RWPE1 (cell line): ENCODE data around the gene FGF4.

Source experiments
- CTCF ChIA-PET: fragments of 350-600 bp; sonication (Branson Sonifier 250); formaldehyde crosslinking; extraction: SDS; loops from one replicate; lab custom pipeline; 2021; lab: Yijun Ruan, JAX
- POLR2A ChIA-PET: fragments of 400-600 bp; formaldehyde crosslinking; extraction: SDS; loops from one replicate; lab custom pipeline; 2020; ENCODE audit warnings: antibody characterized with exemption; ENCODE audit not compliant: low non-redundant PET; lab: Yijun Ruan, JAX
- DNase-seq: peaks from one replicate; pipeline ENCODE4 v3.0.0; 2012; ENCODE audit warnings: low spot score
- H3K27ac ChIP-seq: fragments of 450-650 bp; 2 replicates; pipeline ENCODE4 v1.5.1; 2017
- TF ChIP-seq, protein P1 (sequence below): fragments of 450-650 bp; conservative IDR thresholded peaks from 2 replicates; pipeline ENCODE4 v1.5.1; 2017; ENCODE audit warnings: low read depth, mild to moderate bottlenecking

Gene FGF4

DNA sequence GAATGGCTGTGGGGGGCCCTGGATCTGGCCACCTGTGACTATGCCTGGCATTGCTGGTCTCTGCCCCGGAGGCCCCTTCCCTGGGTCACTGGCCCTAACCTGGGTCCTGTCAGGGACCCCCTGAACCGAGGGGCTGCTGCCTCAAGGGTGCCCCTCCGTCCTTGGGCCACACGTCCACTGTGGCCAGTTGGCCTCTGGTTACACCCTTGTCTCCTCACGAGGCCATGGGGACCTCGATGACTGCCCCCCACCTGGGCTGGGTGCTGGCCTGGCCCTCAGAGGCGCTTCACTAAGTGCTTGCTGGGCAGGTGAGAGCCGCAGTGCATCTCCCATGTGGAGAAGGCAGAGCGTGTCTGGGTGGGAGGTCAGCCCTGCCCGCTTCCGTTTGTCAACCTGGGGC is 44.0 kb downstream of the FGF4 start:
- TF ChIP-seq, protein P1, sequence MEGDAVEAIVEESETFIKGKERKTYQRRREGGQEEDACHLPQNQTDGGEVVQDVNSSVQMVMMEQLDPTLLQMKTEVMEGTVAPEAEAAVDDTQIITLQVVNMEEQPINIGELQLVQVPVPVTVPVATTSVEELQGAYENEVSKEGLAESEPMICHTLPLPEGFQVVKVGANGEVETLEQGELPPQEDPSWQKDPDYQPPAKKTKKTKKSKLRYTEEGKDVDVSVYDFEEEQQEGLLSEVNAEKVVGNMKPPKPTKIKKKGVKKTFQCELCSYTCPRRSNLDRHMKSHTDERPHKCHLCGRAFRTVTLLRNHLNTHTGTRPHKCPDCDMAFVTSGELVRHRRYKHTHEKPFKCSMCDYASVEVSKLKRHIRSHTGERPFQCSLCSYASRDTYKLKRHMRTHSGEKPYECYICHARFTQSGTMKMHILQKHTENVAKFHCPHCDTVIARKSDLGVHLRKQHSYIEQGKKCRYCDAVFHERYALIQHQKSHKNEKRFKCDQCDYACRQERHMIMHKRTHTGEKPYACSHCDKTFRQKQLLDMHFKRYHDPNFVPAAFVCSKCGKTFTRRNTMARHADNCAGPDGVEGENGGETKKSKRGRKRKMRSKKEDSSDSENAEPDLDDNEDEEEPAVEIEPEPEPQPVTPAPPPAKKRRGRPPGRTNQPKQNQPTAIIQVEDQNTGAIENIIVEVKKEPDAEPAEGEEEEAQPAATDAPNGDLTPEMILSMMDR: no peak
- no peak for DNase-seq
- POLR2A ChIA-PET: no interaction called here
- CTCF ChIA-PET: interaction anchor here (0.5 to 0.6 kb wide), 2 partner anchors 35 to 461 kb away, joined by 3 to 4 read pairs; no protein-coding TSS in a partner anchor
- no peak overlapping the region for H3K27ac ChIP-seq

DNA sequence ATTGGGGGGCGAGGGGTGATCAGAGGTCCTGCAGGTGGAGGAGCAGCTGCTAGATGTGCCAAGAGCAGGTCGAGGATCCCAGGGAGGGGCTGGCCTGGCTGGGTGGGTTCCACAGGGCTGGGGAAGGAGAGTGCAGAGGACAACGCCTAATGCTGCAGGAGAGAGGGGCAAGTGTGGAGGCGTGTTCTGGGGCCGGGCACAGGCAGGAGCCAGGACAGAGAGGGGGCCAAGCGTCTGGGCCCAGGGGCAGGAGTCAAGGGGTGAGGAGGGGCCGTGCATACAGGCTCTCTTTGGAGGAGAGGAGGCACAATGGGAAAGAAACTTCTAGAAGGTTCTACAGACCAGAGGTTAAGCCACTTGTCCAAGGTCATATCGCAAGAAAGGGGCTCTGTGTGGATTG is 44.6 kb downstream of the FGF4 start:
- TF ChIP-seq, protein P1: no peak
- POLR2A ChIA-PET: no interaction called here
- DNase-seq: no peak
- CTCF ChIA-PET: no interaction called here
- no peak overlapping the region for H3K27ac ChIP-seq

DNA sequence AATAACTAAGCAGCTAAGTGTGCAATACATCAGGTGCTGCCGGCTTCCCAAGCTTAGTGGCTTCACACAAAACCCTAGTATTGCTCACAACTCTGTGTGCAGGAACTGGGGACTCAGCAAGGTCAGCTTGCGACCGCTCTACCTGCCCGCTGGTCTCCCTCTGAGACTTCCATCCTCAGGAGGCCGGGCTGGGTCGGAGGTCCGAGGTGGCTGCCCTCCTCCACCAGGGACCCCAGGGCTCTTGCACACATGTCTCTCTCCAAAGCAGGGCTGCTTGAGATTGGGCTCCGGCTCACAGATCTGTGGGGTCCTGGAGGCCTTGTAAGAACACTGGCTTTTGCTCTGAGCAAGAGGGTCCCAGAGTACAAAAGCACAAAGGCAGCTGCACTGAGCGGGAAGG is 45.9 kb downstream of the FGF4 start:
- TF ChIP-seq, protein P1: no peak
- DNase-seq: no peak
- H3K27ac ChIP-seq: no peak overlapping the region
- CTCF ChIA-PET: no interaction called here
- POLR2A ChIA-PET: no interaction called here

DNA sequence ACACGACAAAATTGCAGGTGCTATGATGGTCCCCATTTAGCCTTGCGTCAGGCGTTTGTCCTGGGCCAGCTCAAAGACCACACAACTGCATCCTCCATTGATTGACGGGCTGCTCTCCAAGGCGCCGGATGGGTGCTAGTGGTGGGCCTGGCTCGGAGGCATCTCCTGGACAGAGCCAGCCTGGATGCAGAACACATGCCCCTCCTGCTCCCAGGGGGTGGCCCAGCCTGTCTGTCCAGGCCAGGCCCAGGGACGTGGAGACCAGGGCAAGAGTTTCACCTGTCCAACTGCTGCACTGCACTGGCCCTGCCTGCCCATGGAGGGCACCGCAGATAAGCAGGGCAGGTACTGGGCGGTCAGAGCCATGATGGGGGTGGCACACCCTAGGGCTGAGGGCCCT is 47.9 kb downstream of the FGF4 start:
- ChIA-PET CTCF (interaction anchor here (0.7 kb wide), 1 partner anchor 15 kb away, joined by 4 read pairs; no protein-coding TSS in a partner anchor), POLR2A (no interaction called here)
- TF ChIP-seq, protein P1: no peak
- no peak overlapping the region for H3K27ac ChIP-seq
- DNase-seq: no peak

- no peak overlapping the region for H3K27ac ChIP-seq
- TF ChIP-seq, protein P1: no peak
- ChIA-PET CTCF (interaction anchor here (0.7 kb wide), 1 partner anchor 18 kb away, joined by 3 read pairs; no protein-coding TSS in a partner anchor), POLR2A (no interaction called here)
- no peak for DNase-seq
Observed at GRCh38 chr11:69726481-69726880, 48.7 kb downstream of the FGF4 start.

- TF ChIP-seq, protein P1: no peak
- no peak for DNase-seq
- POLR2A ChIA-PET: no interaction called here
Observed at GRCh38 chr11:69726019-69726418, 49.1 kb downstream of the FGF4 start.

More at GRCh38 chr11:69726019-69726418, 49.1 kb downstream of the FGF4 start:
- H3K27ac ChIP-seq: no peak overlapping the region
- CTCF ChIA-PET: interaction anchor here (0.7 kb wide), 1 partner anchor 18 kb away, joined by 3 read pairs; no protein-coding TSS in a partner anchor
